ENCODE data around the gene ANO3.

- TF ChIP-seq MXI1 (IDR thresholded peaks at IDR 0.05; ENCODE audit: borderline replicate concordance, low read depth, low read length) (no peak), RCOR1 (IDR thresholded peaks at IDR 0.05; ENCODE audit: insufficient replicate concordance, low read length) (no peak), POLR2A (IDR thresholded peaks at IDR 0.05; ENCODE audit: low read depth, low read length) (no peak), RFX5 (IDR thresholded peaks at IDR 0.05; ENCODE audit: low read depth, low read length) (no peak), SMC3 (IDR thresholded peaks at IDR 0.05; ENCODE audit: low read depth, low read length) (no peak), MAZ (IDR thresholded peaks at IDR 0.05; ENCODE audit: borderline replicate concordance, low read depth, low read length) (no peak), BHLHE40 (IDR thresholded peaks at IDR 0.05; ENCODE audit: low read depth, low read length) (no peak)
- TF ChIP-seq, protein P1, sequence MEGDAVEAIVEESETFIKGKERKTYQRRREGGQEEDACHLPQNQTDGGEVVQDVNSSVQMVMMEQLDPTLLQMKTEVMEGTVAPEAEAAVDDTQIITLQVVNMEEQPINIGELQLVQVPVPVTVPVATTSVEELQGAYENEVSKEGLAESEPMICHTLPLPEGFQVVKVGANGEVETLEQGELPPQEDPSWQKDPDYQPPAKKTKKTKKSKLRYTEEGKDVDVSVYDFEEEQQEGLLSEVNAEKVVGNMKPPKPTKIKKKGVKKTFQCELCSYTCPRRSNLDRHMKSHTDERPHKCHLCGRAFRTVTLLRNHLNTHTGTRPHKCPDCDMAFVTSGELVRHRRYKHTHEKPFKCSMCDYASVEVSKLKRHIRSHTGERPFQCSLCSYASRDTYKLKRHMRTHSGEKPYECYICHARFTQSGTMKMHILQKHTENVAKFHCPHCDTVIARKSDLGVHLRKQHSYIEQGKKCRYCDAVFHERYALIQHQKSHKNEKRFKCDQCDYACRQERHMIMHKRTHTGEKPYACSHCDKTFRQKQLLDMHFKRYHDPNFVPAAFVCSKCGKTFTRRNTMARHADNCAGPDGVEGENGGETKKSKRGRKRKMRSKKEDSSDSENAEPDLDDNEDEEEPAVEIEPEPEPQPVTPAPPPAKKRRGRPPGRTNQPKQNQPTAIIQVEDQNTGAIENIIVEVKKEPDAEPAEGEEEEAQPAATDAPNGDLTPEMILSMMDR (conservative IDR thresholded peaks at IDR 0.05; ENCODE audit: low read depth, low read length): no peak
- TF ChIP-seq, protein P2, sequence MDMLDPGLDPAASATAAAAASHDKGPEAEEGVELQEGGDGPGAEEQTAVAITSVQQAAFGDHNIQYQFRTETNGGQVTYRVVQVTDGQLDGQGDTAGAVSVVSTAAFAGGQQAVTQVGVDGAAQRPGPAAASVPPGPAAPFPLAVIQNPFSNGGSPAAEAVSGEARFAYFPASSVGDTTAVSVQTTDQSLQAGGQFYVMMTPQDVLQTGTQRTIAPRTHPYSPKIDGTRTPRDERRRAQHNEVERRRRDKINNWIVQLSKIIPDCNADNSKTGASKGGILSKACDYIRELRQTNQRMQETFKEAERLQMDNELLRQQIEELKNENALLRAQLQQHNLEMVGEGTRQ (IDR thresholded peaks at IDR 0.05; ENCODE audit: low read depth, low read length): no peak
- TF ChIP-seq, protein P3, sequence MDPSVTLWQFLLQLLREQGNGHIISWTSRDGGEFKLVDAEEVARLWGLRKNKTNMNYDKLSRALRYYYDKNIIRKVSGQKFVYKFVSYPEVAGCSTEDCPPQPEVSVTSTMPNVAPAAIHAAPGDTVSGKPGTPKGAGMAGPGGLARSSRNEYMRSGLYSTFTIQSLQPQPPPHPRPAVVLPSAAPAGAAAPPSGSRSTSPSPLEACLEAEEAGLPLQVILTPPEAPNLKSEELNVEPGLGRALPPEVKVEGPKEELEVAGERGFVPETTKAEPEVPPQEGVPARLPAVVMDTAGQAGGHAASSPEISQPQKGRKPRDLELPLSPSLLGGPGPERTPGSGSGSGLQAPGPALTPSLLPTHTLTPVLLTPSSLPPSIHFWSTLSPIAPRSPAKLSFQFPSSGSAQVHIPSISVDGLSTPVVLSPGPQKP (IDR thresholded peaks at IDR 0.05; ENCODE audit: borderline replicate concordance, low read depth, low read length): no peak
Observed at GRCh38 chr11:26365284-26365683, 33.4 kb downstream of the ANO3 start.
